Stimulated activated CD8-positive, alpha-beta memory T cell treated with anti-CD3 and anti-CD28 coated beads, Interleukin-12 subunit alpha, Interleukin-12 subunit beta, amount 100 ng/mL, for 1 hour (primary cell): ENCODE results near the gene DPP3.
"Not testable (repeated sequence)": the region's sequence is repeated elsewhere in the genome, so short reads cannot be mapped to it uniquely, and the experiment has no call there.

Experiments used
- DNase-seq: peaks from one replicate; pipeline ENCODE4 v3.0.0-alpha.2; 2020; ENCODE audit warnings: low read depth

Gene DPP3, protein sequence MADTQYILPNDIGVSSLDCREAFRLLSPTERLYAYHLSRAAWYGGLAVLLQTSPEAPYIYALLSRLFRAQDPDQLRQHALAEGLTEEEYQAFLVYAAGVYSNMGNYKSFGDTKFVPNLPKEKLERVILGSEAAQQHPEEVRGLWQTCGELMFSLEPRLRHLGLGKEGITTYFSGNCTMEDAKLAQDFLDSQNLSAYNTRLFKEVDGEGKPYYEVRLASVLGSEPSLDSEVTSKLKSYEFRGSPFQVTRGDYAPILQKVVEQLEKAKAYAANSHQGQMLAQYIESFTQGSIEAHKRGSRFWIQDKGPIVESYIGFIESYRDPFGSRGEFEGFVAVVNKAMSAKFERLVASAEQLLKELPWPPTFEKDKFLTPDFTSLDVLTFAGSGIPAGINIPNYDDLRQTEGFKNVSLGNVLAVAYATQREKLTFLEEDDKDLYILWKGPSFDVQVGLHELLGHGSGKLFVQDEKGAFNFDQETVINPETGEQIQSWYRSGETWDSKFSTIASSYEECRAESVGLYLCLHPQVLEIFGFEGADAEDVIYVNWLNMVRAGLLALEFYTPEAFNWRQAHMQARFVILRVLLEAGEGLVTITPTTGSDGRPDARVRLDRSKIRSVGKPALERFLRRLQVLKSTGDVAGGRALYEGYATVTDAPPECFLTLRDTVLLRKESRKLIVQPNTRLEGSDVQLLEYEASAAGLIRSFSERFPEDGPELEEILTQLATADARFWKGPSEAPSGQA

DNA sequence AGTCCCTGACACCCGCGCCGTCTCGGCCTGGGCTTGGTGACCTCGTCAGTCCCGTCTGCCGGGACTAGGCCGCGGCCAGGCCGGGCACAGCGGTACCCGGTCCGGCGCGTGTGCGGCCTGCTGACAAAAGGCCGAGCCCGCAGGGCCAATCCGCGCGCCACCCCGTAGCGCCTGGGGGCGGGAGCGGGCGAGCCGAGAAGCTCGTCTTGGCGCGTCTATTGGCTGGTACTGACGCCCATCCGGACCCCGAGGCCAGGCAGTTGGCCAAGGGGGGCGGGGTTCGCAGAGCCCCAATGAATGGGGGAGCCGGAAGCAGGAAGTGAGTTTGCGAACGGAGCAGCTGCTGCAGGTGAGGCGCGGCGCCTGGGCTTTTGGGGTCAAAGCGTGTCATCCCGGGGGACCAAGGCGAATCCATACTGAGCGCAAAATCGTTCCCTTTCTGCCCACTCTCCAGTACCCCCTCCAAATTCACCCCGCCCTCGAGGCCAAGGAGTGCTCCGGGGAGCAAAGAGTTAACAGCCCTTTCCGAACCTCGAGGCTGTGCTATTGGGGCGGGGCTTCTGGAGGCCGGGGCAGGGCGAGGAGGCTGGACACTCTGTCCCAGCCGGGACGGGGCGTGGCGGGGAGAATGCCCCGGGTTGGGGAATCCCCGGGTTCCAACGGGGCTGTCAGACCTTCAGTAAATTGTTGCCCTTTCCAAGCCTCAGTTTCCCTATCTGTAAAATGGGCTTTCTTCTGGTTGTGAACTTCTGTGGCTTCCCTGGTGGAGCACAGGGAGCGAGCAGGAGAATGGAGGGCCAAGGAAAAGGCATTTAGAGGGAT lies at the start of gene DPP3:
Gene DPP3 (plus strand): TSS at position 318 of the 822 bp plus-strand sequence. CDS start 1,767 bp downstream, outside the sequence.
- peak; percentile 90 for DNase-seq

- DNase-seq: not testable (repeated sequence)
Observed at GRCh38 chr11:66431287-66431686, 48.9 kb upstream of the DPP3 start.

DNA sequence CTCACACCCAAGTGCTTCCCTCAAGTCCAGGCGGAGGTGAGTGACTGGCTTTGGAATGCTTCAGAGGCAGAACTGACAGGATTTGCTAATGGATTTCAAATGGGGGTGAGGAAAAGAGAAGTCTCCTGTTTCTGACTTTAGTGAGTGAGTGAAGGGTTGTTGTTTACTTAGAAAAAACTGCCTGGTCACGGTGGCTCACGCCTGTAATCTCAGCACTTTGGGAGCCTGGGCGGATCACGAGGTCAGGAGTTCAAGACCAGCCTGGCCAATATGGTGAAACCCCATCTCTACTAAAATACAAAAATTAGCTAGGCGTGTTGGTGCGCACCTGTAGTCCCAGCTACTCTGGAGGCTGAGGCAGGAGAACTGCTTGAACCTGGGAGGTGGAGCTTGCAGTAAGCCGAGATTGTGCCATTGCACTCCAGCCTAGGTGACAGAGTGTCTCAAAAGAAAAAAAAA lies 48.3 kb upstream of the DPP3 start:
- DNase-seq: not testable (repeated sequence)

- DNase-seq: no peak
Observed at GRCh38 chr11:66432597-66432996, 47.6 kb upstream of the DPP3 start.

DNA sequence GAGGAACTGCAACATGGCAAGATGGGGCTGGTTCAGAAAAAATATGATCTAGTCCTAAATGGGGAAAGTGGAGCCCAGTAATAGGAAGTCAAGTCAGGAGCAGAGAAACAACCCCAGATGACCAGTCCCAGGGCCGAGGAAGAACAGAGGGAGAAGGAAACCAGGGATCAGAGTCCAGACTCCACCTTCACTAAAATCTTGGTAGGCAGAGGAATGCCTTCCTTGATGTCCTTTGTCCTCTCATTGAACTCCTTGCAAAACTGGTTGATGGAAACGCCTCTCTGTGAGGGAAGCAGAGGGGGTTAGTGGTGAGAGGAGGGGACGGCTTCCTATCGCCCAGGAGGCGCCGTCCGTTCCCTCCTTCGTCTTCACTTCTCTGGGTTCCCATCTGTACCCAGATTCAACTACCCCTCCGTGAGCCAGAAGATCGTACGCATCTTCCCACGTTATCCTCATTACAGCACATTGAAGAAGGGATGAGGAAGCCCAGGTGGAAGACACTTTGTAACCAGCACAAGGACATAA lies 42.2 kb upstream of the DPP3 start:
- no peak for DNase-seq

DNA sequence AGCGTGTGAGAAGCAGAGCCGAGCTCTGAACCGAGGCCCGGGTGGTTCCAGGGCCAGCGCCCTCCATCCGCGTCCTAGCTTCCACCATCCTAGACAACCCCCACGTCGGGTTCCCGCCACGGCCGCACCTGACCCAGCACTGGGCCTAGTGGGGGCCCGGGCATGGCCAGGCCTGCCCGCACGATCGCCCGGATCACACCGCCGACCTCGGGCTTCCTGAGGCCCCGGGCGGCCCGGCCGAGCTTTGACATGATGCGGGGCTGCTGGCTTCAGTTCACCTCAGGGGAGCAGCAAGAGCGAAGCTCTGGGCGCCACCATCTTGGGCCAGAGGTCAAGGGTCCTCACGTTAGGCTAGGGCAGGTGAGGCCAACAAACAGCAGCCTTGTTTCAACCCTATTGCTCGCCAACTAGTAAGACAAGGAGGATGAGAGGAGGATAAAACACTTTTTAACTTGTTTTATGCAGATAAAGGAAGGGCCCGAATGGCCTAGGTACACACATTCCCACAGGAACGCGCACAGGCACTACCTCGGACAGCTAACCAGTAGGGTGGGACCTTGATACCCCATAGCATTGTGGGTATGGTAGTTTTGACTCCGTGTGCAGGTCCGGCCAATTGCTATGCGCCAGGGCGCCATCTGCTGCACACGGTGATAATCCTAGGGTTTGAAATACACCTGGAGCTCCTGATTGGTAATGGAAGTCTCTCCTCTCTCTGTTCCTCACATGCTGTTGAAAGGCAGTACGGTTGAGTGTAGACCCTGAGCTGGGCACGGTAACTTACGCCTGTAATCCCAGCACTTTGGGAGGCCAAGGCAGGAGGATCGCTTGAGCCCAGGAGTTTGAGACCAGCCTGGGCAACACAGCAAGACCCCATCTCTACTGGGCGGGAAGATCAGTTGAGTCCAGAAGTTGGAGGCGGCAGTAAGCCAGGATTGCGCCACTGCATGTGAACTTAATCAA lies 41.4 kb upstream of the DPP3 start, which contains the start of gene MRPL11:
Gene MRPL11 (minus strand): TSS at position 345 of the 963 bp plus-strand sequence. CDS start 94 bp downstream, at position 251.
- DNase-seq: peak; percentile 79

DNA sequence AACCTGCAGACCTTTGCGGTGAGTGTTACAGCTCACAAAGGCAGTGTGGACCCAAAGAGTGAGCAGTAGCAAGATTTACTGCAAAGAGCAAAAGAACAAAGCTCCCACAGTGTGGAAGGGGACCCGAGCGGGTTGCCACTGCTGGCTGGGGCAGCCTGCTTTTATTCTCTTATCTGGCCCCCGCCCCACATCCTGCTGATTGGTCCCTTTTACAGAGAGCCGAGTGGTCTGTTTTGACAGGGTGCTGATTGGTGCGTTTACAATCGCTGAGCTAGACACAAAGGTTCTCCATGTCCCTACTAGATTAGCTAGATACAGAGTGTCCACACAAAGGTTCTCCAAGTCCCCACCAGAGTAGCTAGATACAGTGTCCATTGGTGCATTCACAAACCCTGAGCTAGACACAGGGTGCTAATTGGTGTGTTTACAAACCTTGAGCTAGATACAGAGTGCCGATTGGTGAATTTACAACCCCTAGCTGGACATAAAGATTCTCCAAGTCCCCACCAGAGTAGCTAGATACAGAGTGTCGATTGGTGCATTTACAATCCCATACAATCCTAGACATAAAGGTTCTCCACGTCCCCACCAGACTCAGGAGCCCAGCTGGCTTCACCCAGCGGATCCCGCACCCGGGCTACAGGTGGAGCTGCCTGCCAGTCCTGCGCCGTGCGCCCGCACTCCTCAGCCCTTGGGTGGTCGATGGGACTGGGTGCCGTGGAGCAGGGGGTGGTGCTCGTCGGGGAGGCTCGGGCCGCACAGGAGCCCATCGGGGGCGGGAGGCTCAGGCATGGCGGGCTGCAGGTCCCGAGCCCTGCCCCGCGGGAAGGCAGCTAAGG lies 39.9 kb upstream of the DPP3 start:
- not testable (repeated sequence) for DNase-seq

DNA sequence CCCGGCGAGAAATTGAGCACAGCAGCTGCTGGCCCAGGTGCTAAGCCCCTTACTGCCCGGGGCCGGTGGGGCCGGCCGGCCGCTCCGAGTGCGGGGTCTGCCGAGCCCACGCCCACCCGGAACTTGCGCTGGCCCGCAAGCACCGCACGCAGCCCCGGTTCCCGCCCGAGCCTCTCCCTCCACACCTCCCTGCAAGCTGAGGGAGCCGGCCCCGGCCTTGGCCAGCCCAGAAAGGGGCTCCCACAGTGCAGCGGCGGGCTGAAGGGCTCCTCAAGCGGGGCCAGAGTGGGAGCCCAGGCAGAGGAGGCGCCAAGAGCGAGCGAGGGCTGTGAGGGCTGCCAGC lies 39.3 kb upstream of the DPP3 start:
- not testable (repeated sequence) for DNase-seq

GRCh38 chr11:66443602-66444001 lies 36.6 kb upstream of the DPP3 start:
- no peak for DNase-seq

- DNase-seq: no peak
Observed at GRCh38 chr11:66447012-66447411, 33.2 kb upstream of the DPP3 start.

GRCh38 chr11:66448523-66448922 lies 31.7 kb upstream of the DPP3 start:
- no peak for DNase-seq

DNA sequence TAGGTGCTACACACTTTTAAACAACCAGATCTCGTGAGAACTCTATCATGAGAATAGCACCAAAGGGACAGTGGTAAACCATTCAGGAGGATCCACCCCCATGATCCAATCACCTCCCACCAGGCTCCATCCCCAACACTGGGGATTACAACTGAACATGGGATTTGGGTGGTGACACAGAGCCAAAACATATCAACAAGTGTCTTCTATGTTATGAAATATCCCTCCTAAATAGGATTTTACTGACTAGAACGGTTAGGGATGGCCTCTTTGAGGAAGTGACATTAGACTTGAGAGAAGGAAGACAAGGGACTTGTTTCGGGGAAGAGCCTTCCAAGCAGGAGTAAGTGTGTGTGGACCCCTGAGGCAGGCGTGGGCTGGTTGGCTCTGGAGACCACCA lies 29.7 kb upstream of the DPP3 start:
- no peak for DNase-seq

GRCh38 chr11:66451663-66452062 lies 28.6 kb upstream of the DPP3 start:
- no peak for DNase-seq

- no peak for DNase-seq
Observed at GRCh38 chr11:66454247-66454646, 26.0 kb upstream of the DPP3 start.

DNA sequence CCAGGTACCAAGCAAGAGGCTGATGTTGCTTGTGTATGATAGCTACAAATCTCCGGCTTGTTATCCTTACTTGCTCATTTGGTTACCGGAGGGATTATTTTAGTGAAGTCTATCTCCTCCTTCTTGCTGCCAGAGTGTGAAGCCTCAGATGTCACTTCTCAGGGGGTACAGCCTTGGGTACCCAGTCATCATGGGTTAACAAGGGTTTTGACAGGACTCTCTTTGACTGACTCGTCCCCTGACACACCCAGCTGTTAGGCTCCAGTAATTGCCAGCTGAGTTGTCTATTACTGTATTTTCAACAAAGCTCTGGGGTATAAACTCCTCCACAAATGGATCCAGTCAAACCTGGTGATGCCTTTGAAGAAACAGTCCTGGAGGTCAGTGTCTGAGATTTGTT lies 25.4 kb upstream of the DPP3 start:
- DNase-seq: no peak

DNA sequence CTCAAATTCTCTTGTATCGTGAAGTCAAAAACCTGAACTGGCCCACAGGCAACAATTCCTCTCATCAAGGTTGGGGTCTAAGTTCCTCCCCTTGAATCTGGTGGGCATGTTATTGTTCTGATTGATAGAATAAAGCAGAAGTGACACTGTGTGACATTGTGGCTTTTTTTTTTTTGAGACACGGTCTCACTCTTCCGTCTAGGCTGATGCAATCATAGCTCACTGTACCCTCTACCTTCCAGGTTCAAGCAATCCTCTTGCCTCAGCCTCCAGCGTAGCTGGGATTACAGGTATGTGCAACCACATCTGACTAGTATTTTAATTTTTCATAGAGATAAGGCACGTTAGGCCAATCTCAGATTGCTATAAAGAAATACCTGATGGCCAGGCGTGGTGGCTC lies 22.4 kb upstream of the DPP3 start:
- no peak for DNase-seq

GRCh38 chr11:66459138-66459778 lies 21.0 kb upstream of the DPP3 start:
- no peak for DNase-seq

GRCh38 chr11:66462010-66462409 lies 18.2 kb upstream of the DPP3 start:
- DNase-seq: no peak

GRCh38 chr11:66462911-66463310 lies 17.3 kb upstream of the DPP3 start:
- no peak for DNase-seq
